Panc1 (cell line): ENCODE measurements around the gene MACROD2.

Experiments used
- POLR2AphosphoS5 ChIP-seq: IDR thresholded peaks from 2 replicates; pipeline ENCODE4 v1.6.1; 2012; ENCODE audit warnings: mild to moderate bottlenecking, low read depth, low read length, moderate library complexity
- SIN3A ChIP-seq: IDR thresholded peaks from 2 replicates; pipeline ENCODE4 v1.6.1; 2012; ENCODE audit warnings: low read depth, mild to moderate bottlenecking, low read length, moderate library complexity, borderline replicate concordance; ENCODE audit not compliant: insufficient read depth
- TCF7L2 ChIP-seq: IDR thresholded peaks from 2 replicates; pipeline ENCODE4 v1.6.1; 2011; ENCODE audit warnings: mild to moderate bottlenecking, low read depth, low read length, inconsistent platforms
- TF ChIP-seq, protein P1 (sequence below): fragments of 450-650 bp; IDR thresholded peaks from 2 replicates; pipeline ENCODE4 v1.5.1; 2017; ENCODE audit warnings: mild to moderate bottlenecking
- TF ChIP-seq, protein P2 (sequence below), 2 experiments: IDR thresholded peaks; 2 replicates each; pipeline ENCODE4 v1.6.1; 2011 to 2012; ENCODE audit warnings: low read depth in 2 of 2, control low read depth in 1 of 2, low read length in 1 of 2, mild to moderate bottlenecking in 1 of 2, moderate library complexity in 1 of 2; ENCODE audit not compliant: insufficient read depth in 1 of 2

DNA sequence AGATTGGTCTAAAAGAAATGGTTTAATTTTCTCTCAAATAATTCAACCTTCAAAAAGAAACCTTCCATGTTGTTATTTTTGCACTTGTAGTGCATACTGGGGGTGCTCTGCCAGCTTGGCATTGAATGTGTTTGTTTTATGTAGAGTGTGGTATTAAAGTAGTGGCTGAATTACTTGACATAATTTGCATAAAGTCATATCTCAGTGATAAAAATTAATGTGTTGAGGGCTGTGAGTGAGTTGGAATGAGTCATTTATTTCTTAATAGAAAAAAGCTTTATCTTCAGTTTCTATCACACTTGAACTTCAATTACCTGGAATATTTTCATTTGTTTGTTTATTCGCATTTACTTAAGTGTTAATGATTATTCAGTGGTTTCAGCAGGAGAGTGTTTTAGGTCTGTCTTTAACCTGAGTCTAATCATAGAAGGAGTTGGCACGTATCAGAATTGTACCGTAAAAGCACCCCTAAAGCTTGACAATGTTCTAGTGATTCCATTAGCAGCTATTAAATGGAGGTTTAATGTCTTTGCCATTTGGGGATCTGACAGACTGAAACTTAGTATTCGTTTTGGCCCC, 1143.3 kb downstream of the MACROD2 start:
- TF ChIP-seq, protein P1, sequence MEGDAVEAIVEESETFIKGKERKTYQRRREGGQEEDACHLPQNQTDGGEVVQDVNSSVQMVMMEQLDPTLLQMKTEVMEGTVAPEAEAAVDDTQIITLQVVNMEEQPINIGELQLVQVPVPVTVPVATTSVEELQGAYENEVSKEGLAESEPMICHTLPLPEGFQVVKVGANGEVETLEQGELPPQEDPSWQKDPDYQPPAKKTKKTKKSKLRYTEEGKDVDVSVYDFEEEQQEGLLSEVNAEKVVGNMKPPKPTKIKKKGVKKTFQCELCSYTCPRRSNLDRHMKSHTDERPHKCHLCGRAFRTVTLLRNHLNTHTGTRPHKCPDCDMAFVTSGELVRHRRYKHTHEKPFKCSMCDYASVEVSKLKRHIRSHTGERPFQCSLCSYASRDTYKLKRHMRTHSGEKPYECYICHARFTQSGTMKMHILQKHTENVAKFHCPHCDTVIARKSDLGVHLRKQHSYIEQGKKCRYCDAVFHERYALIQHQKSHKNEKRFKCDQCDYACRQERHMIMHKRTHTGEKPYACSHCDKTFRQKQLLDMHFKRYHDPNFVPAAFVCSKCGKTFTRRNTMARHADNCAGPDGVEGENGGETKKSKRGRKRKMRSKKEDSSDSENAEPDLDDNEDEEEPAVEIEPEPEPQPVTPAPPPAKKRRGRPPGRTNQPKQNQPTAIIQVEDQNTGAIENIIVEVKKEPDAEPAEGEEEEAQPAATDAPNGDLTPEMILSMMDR = no peak
- TF ChIP-seq POLR2AphosphoS5 = no peak
- TF ChIP-seq, protein P2, sequence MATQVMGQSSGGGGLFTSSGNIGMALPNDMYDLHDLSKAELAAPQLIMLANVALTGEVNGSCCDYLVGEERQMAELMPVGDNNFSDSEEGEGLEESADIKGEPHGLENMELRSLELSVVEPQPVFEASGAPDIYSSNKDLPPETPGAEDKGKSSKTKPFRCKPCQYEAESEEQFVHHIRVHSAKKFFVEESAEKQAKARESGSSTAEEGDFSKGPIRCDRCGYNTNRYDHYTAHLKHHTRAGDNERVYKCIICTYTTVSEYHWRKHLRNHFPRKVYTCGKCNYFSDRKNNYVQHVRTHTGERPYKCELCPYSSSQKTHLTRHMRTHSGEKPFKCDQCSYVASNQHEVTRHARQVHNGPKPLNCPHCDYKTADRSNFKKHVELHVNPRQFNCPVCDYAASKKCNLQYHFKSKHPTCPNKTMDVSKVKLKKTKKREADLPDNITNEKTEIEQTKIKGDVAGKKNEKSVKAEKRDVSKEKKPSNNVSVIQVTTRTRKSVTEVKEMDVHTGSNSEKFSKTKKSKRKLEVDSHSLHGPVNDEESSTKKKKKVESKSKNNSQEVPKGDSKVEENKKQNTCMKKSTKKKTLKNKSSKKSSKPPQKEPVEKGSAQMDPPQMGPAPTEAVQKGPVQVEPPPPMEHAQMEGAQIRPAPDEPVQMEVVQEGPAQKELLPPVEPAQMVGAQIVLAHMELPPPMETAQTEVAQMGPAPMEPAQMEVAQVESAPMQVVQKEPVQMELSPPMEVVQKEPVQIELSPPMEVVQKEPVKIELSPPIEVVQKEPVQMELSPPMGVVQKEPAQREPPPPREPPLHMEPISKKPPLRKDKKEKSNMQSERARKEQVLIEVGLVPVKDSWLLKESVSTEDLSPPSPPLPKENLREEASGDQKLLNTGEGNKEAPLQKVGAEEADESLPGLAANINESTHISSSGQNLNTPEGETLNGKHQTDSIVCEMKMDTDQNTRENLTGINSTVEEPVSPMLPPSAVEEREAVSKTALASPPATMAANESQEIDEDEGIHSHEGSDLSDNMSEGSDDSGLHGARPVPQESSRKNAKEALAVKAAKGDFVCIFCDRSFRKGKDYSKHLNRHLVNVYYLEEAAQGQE (IDR thresholded peaks at IDR 0.05; ENCODE audit: insufficient read depth in 1 of 2, low read depth in 2 of 2, low read length in 1 of 2) = no peak
- TF ChIP-seq TCF7L2 = no peak
- TF ChIP-seq SIN3A = no peak
